ENCODE data around the gene TTC21A.
A peak's percentile ranks its signal among the peaks of the same experiment; 100 is the strongest.

TTC21A gene

GRCh38 chr3:39135170-39135805, 27.8 kb downstream of the TTC21A start:
- DNase-seq (ENCODE audit: insufficient read length, low spot score) (no peak), FAIRE-seq (no peak)

- no peak for DNase-seq (ENCODE audit: insufficient read length, low spot score)
Observed at GRCh38 chr3:39136533-39137434, 29.3 kb downstream of the TTC21A start.

GRCh38 chr3:39137435-39137936, 30.0 kb downstream of the TTC21A start:
- no peak for DNase-seq (ENCODE audit: insufficient read length, low spot score)
- FAIRE-seq, result no peak

More at GRCh38 chr3:39136533-39137434, 29.3 kb downstream of the TTC21A start:
- no peak for FAIRE-seq

- DNase-seq (ENCODE audit: insufficient read length, low spot score) (no peak), FAIRE-seq (no peak)
Observed at GRCh38 chr3:39137991-39138803, 30.7 kb downstream of the TTC21A start.

GRCh38 chr3:39138804-39139415, 31.4 kb downstream of the TTC21A start:
- FAIRE-seq, result no peak
- no peak for DNase-seq (ENCODE audit: insufficient read length, low spot score)

- DNase-seq (ENCODE audit: insufficient read length, low spot score) (no peak), FAIRE-seq (no peak)
Observed at GRCh38 chr3:39139442-39139841, 32.0 kb downstream of the TTC21A start.

GRCh38 chr3:39140341-39140971, 33.0 kb downstream of the TTC21A start:
- FAIRE-seq (no peak), DNase-seq (ENCODE audit: insufficient read length, low spot score) (no peak)

GRCh38 chr3:39141171-39141995, 33.9 kb downstream of the TTC21A start:
- FAIRE-seq (no peak), DNase-seq (ENCODE audit: insufficient read length, low spot score) (no peak)

GRCh38 chr3:39142067-39142466, 34.6 kb downstream of the TTC21A start:
- FAIRE-seq (no peak), DNase-seq (ENCODE audit: insufficient read length, low spot score) (no peak)

- DNase-seq (ENCODE audit: insufficient read length, low spot score) (no peak), FAIRE-seq (no peak)
Observed at GRCh38 chr3:39143051-39143885, 35.8 kb downstream of the TTC21A start.

- DNase-seq (ENCODE audit: insufficient read length, low spot score), result no peak
- FAIRE-seq, result no peak
Observed at GRCh38 chr3:39144095-39144747, 36.7 kb downstream of the TTC21A start.

- FAIRE-seq, result no peak
- no peak for DNase-seq (ENCODE audit: insufficient read length, low spot score)
Observed at GRCh38 chr3:39144748-39145380, 37.4 kb downstream of the TTC21A start.

- FAIRE-seq, result no peak
- no peak for DNase-seq (ENCODE audit: insufficient read length, low spot score)
Observed at GRCh38 chr3:39146083-39146501, 38.6 kb downstream of the TTC21A start.

GRCh38 chr3:39146611-39147591, 39.4 kb downstream of the TTC21A start:
- peak; percentile 57 for DNase-seq (ENCODE audit: insufficient read length, low spot score)
- FAIRE-seq, result peak; percentile 85

- DNase-seq (ENCODE audit: insufficient read length, low spot score) (no peak), FAIRE-seq (no peak)
Observed at GRCh38 chr3:39147711-39148434, 40.4 kb downstream of the TTC21A start.
